HepG2 (cell line): ENCODE results near the gene ZC3H13. TPM values are rescaled to one million over a fixed set of nuclear protein-coding genes. Genes with fewer than 3 reads are reported as not detected.

Source experiments
- ATAC-seq: fragments of 200-7000 bp; cut with Tn5 transposase; 3 replicates; pipeline ENCODE4 v1.9.1; 2020; ENCODE audit warnings: mild to moderate bottlenecking, moderate library complexity
- BruUV-seq: library from RNA; stranded (reverse); fragments of 400-500 nt; replicated peaks from 2 replicates; lab custom pipeline; 2021; lab: Mats Ljungman, UMichigan
- CTCF ChIA-PET: fragments of 300-600 bp; formaldehyde crosslinking; extraction: SDS; loops from one replicate; lab custom pipeline; 2021; ENCODE audit warnings: low total read pairs, inconsistent platforms, low intra/inter-chr PET ratio; lab: Yijun Ruan, JAX
- POLR2A ChIA-PET: fragments of 350-600 bp; sonication (Branson Sonifier 250); formaldehyde crosslinking; loops from one replicate; lab custom pipeline; 2020; ENCODE audit warnings: antibody characterized with exemption, inconsistent platforms; lab: Yijun Ruan, JAX
- DNase-seq: peaks from one replicate; pipeline ENCODE4 v3.0.0-alpha.2; 2015; ENCODE audit warnings: low spot score
- FAIRE-seq: peaks from 3 replicates; lab custom pipeline; 2011; peaks lifted over from hg19 to GRCh38; lab: Jason Lieb, UNC
- H2AFZ ChIP-seq: one replicate; pipeline ENCODE4 v1.6.1; 2011; ENCODE audit warnings: low read length, inconsistent platforms
- H3K27ac ChIP-seq: fragments of 300-600 bp; 3 replicates; pipeline ENCODE4 v1.8.0; 2011; ENCODE audit warnings: mixed run types, mild to moderate bottlenecking, mixed read lengths, low read length, inconsistent platforms; ENCODE audit not compliant: insufficient read depth; ENCODE audit errors: extremely low read length
- H3K27me3 ChIP-seq, 2 experiments: fragments of 200-600 bp in 1 of 2; 2 replicates in 1 of 2; 3 replicates in 1 of 2; pipeline versions ENCODE4 v1.6.0 to v1.8.0; 2011; ENCODE audit warnings: low read length in 2 of 2, mild to moderate bottlenecking in 2 of 2, moderate library complexity in 2 of 2, inconsistent platforms in 1 of 2; ENCODE audit not compliant: insufficient read depth in 2 of 2, control insufficient read depth in 1 of 2
- H3K36me3 ChIP-seq, 2 experiments: fragments of 200-600 bp in 1 of 2; replicated peaks in 1 of 2; 2 replicates in 1 of 2; 3 replicates in 1 of 2; pipeline versions ENCODE4 v1.5.1 to v1.8.0; 2011; ENCODE audit warnings: low read length in 2 of 2, inconsistent platforms in 1 of 2; ENCODE audit not compliant: insufficient read depth in 2 of 2, control insufficient read depth in 1 of 2
- H3K4me1 ChIP-seq: 2 replicates; pipeline ENCODE4 v1.5.1; 2012; ENCODE audit warnings: low read length, inconsistent platforms; ENCODE audit not compliant: insufficient read depth
- H3K4me2 ChIP-seq: 2 replicates; pipeline ENCODE4 v1.6.0; 2011; ENCODE audit warnings: low read depth, low read length, inconsistent platforms
- H3K4me3 ChIP-seq, 3 experiments: fragments of 200-600 bp in 1 of 3; sonication (generic), shearing (Covaris generic) in 1 of 3; replicated peaks in 1 of 3; 2 replicates each; pipeline ENCODE4 v1.5.1; 2011 to 2016; ENCODE audit warnings: low read length in 3 of 3, inconsistent platforms in 2 of 3, low read depth in 2 of 3, mild to moderate bottlenecking in 2 of 3, control low read depth in 1 of 3, mixed read lengths in 1 of 3; ENCODE audit not compliant: insufficient read depth in 1 of 3
- H3K79me2 ChIP-seq: one replicate; pipeline ENCODE4 v1.6.1; 2011; ENCODE audit warnings: low read length, inconsistent platforms; ENCODE audit not compliant: insufficient read depth
- H3K9ac ChIP-seq: 2 replicates; pipeline ENCODE4 v1.6.0; 2011; ENCODE audit warnings: mild to moderate bottlenecking, low read depth, low read length, inconsistent platforms; ENCODE audit not compliant: insufficient read depth
- H3K9me3 ChIP-seq: 2 replicates; pipeline ENCODE4 v1.5.1; 2012; ENCODE audit warnings: mild to moderate bottlenecking, low read length
- H4K20me1 ChIP-seq: 2 replicates; pipeline ENCODE4 v1.6.0; 2011; ENCODE audit warnings: inconsistent platforms, mild to moderate bottlenecking, low read length, moderate library complexity; ENCODE audit not compliant: insufficient read depth
- AHR ChIP-seq: IDR thresholded peaks from 2 replicates; pipeline ENCODE4 v1.6.1; 2018; ENCODE audit warnings: missing genetic modification reagents, missing compliant biosample characterization
- ATF3 ChIP-seq: sonication (generic); formaldehyde crosslinking; IDR thresholded peaks from 2 replicates; pipeline ENCODE4 v1.4.0; 2020; ENCODE audit warnings: missing genetic modification reagents
- BRF2 ChIP-seq: sonication (generic); formaldehyde crosslinking; IDR thresholded peaks from 2 replicates; pipeline ENCODE4 v1.8.1; 2022; ENCODE audit warnings: mild to moderate bottlenecking, missing genetic modification reagents
- CTCF ChIP-seq: sonication (generic); formaldehyde crosslinking; IDR thresholded peaks from 2 replicates; pipeline ENCODE4 v1.5.0; 2020; ENCODE audit warnings: mild to moderate bottlenecking, missing genetic modification reagents, moderate library complexity
- ISL2 ChIP-seq: sonication (generic); formaldehyde crosslinking; IDR thresholded peaks from 2 replicates; pipeline ENCODE4 v1.5.0; 2020; ENCODE audit warnings: missing genetic modification reagents
- MAFF ChIP-seq: IDR thresholded peaks from 2 replicates; pipeline ENCODE4 v1.6.1; 2011; ENCODE audit warnings: low read depth, low read length, improper control_type of control experiment
- SOX5 ChIP-seq: IDR thresholded peaks from 2 replicates; pipeline ENCODE4 v1.6.1; 2016; ENCODE audit warnings: borderline replicate concordance
- ZBTB39 ChIP-seq: sonication (generic); formaldehyde crosslinking; IDR thresholded peaks from 2 replicates; pipeline ENCODE4 v1.5.0; 2020; ENCODE audit warnings: missing genetic modification reagents
- ZNF263 ChIP-seq: sonication (generic); formaldehyde crosslinking; IDR thresholded peaks from 2 replicates; pipeline ENCODE4 v1.4.0; 2020; ENCODE audit warnings: missing genetic modification reagents
- ZNF382 ChIP-seq: sonication (generic); formaldehyde crosslinking; IDR thresholded peaks from 2 replicates; pipeline ENCODE4 v1.5.0; 2020; ENCODE audit warnings: missing genetic modification reagents, mild to moderate bottlenecking, borderline replicate concordance
- ZNF512B ChIP-seq: sonication (generic); formaldehyde crosslinking; IDR thresholded peaks from 2 replicates; pipeline ENCODE4 v1.5.1; 2020; ENCODE audit warnings: missing genetic modification reagents, mild to moderate bottlenecking, borderline replicate concordance
- ZNF639 ChIP-seq: conservative IDR thresholded peaks from 2 replicates; pipeline ENCODE4 v1.6.1; 2018; ENCODE audit warnings: missing genetic modification reagents
- ZNF704 ChIP-seq: sonication (generic); formaldehyde crosslinking; IDR thresholded peaks from 2 replicates; pipeline ENCODE4 v1.8.1; 2023; ENCODE audit warnings: mild to moderate bottlenecking, inconsistent platforms, moderate library complexity, missing genetic modification reagents, borderline replicate concordance
- ZNF776 ChIP-seq: sonication (generic); formaldehyde crosslinking; IDR thresholded peaks from 2 replicates; pipeline ENCODE4 v1.4.0; 2020; ENCODE audit warnings: mild to moderate bottlenecking, missing genetic modification reagents
- WGBS: methylation state at CpG from one replicate; pipeline ENCODE4 v1.1.6; 2017; ENCODE audit warnings: low lambda C conversion rate; 5-methylcytosine and 5-hydroxymethylcytosine counted together
- in situ Hi-C: cut with HindIII; loops from 2 replicates; pipeline ENCODE4 v1.10.0; 2017; ENCODE audit warnings: low pct_unique_long_range_greater_than_20kb; ENCODE audit not compliant: extremely low pct_ligation_motif_present
- intact Hi-C: fragments of 100-400 bp; cut with micrococcal nuclease; formaldehyde crosslinking; loops from one replicate; pipeline ENCODE4 v1.10.0; 2022; ENCODE audit not compliant: unreplicated experiment
- polyA plus RNA-seq, 8 experiments: library from polyadenylated mRNA; depleted of rRNA in 3 of 8; stranded (reverse) in 7 of 8; unstranded in 1 of 8; fragments of >200 nt; fragmentation: Illumina TruSeq in 4 of 8; extraction: Trizol in 4 of 8; gene quantifications; 2 replicates each; pipeline versions ENCODE4 v1.2.1 to v1.2.3, GENCODE V29; 2011 to 2016; ENCODE audit warnings: low read depth in 4 of 8, missing spikeins in 1 of 8, mixed read lengths in 1 of 8; ENCODE audit not compliant: insufficient read depth in 1 of 8
- total RNA-seq, 5 experiments: library from RNA; depleted of rRNA; stranded (reverse); fragments of >200 nt; fragmentation: Illumina TruSeq; extraction: Trizol; gene quantifications; 2 replicates each; pipeline ENCODE4 v1.2.3, GENCODE V29; 2016; ENCODE audit warnings: low read depth in 1 of 5

Gene ZC3H13
- total and polyA plus RNA-seq, 2 of the 13 experiments (the other 11 are each of a cell fraction or from before 2014, with no cell fraction given), result 2.7 to 23.5 TPM

- FAIRE-seq (no peak), DNase-seq (no peak), ATAC-seq (no peak)
- CTCF ChIA-PET, result no interaction called here
- no peak overlapping the region for H2AFZ ChIP-seq
- no peaks in the 10 kb centered on the region for H3K9me3 ChIP-seq
- H4K20me1 ChIP-seq, result no peaks in the 10 kb centered on the region
- no peak overlapping the region for H3K27ac ChIP-seq
- no peak overlapping the region for H3K4me2 ChIP-seq
- H3K36me3 ChIP-seq, result no peaks in the 10 kb centered on the region
- H3K27me3 ChIP-seq, result no peaks in the 10 kb centered on the region
- H3K4me1 ChIP-seq, result peaks cover 7% of the 10 kb centered on the region; the same call in 1 of the 2 replicates
- no TSS peak for BruUV-seq
- no peak overlapping the region for H3K4me3 ChIP-seq
- in situ Hi-C loops (no loop called here), intact Hi-C loops (loop anchor here (5.0 kb wide), 1 partner anchor 444 kb away; no protein-coding TSS in a partner anchor)
- POLR2A ChIA-PET, result no interaction called here
- no peak overlapping the region for H3K9ac ChIP-seq
- WGBS, result no CpG with 5 or more reads among the region's 1 CpG
- H3K79me2 ChIP-seq, result no peaks in the 10 kb centered on the region
- TF ChIP-seq CTCF (CRISPR knock-in tag) (no peak), SOX5 (CRISPR knock-in tag) (no peak), ZNF263 (CRISPR knock-in tag) (no peak), ZNF639 (CRISPR knock-in tag) (no peak), MAFF (no peak), ATF3 (CRISPR knock-in tag) (no peak), ZNF512B (CRISPR knock-in tag) (no peak), ZNF704 (CRISPR knock-in tag) (no peak), BRF2 (no peak), ZNF776 (CRISPR knock-in tag) (no peak), AHR (CRISPR knock-in tag) (no peak), ISL2 (CRISPR knock-in tag) (no peak), ZNF382 (CRISPR knock-in tag) (no peak), ZBTB39 (no peak)
Observed at GRCh38 chr13:45941261-45941660, 111.3 kb downstream of the ZC3H13 start.
